Lower lobe of right lung (tissue), 2 donors: ENCODE data around the gene ATG5. TPM values are rescaled to one million over a fixed set of nuclear protein-coding genes. Genes with fewer than 3 reads are reported as not detected.

Source experiments
- ATAC-seq, 2 donors: fragments of 200-7000 bp; cut with Tn5 transposase; one replicate each; pipeline ENCODE4 v1.9.1; 2020 to 2022; ENCODE audit warnings: mild to moderate bottlenecking in 2 of 2, moderate library complexity in 2 of 2
- DNase-seq: peaks from one replicate; pipeline ENCODE4 v3.0.0-alpha.2; 2020
- H3K27ac ChIP-seq: fragments of 200-600 bp; one replicate; pipeline ENCODE4 v1.8.0; 2022
- H3K27me3 ChIP-seq: fragments of 200-600 bp; one replicate; pipeline ENCODE4 v1.8.0; 2022; ENCODE audit warnings: low read depth
- H3K36me3 ChIP-seq: fragments of 200-600 bp; one replicate; pipeline ENCODE4 v1.8.0; 2022; ENCODE audit warnings: mild to moderate bottlenecking
- H3K4me1 ChIP-seq: fragments of 200-600 bp; one replicate; pipeline ENCODE4 v1.8.0; 2022
- H3K4me3 ChIP-seq: fragments of 200-600 bp; one replicate; pipeline ENCODE4 v1.8.0; 2022; ENCODE audit warnings: mild to moderate bottlenecking
- H3K9me3 ChIP-seq: fragments of 200-600 bp; one replicate; pipeline ENCODE4 v1.8.0; 2022
- intact Hi-C: fragments of 100-400 bp; cut with DNase I; formaldehyde crosslinking; loops from one replicate; pipeline ENCODE4 v1.11.0; 2022
- total RNA-seq: library from RNA; stranded (reverse); fragmentation: NEBNext Ultra II Directional; extraction: Animal tissue kit (Norgen Biotek cat#: 25700); gene quantifications from one replicate; pipeline ENCODE4 v1.2.1, GENCODE V29; 2021
- TF ChIP-seq, protein P1 (sequence below): fragments of 200-600 bp; IDR thresholded peaks from one replicate; pipeline ENCODE4 v1.8.0; 2022; ENCODE audit warnings: antibody characterized with exemption, mild to moderate bottlenecking
- donor health status: DM: no; HTN: yes; CAD: no; lungs with severe emphysema.

The ATG5 gene
- total RNA-seq, 1 donor from 2014 or later: 33.6 TPM

DNA sequence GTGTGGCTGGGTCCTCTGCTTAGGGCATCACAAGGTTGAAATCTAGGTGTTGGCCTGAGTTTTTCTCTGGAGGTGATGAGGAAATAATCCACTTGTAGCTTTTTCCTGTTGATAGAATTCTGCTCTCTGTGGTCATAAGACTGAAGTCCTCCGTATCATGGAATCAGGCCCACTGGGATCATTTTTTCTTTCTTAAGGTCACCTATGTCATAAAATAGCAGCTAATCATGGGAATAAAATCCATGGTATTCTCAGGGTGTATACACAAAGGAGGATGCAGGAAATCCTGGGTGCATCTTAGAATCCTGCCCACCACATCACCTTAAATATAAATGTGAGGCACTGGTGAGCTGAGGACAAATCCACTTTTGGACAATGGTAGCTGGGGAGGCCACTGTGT lies 166.7 kb downstream of the ATG5 start:
- peaks cover 12% of the 10 kb centered on the region for H3K4me1 ChIP-seq
- no peak for ATAC-seq

DNA sequence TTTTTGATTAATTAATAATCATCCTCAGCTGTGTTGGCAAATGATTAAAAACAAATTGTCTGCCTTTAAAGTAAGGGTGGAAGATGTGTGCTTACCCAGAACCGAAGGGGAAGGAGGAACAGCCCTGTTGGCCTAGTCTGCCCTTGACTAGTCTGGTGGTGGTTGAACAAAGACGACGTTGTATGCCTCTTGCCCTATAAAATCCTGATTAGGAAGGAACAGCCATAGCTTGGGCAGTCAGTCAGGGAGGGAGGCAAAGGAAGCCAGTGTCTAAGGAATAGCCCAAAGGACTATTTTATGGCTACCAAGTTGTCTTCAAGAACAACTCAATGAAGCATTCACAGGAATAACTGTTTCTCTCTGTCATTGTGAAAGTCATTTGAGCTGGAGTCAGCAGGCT lies 168.7 kb downstream of the ATG5 start:
- intact Hi-C loops: no loop called here
- DNase-seq: no peak
- ATAC-seq: no peak
- H3K4me1 ChIP-seq: no peaks in the 10 kb centered on the region
- TF ChIP-seq, protein P1, sequence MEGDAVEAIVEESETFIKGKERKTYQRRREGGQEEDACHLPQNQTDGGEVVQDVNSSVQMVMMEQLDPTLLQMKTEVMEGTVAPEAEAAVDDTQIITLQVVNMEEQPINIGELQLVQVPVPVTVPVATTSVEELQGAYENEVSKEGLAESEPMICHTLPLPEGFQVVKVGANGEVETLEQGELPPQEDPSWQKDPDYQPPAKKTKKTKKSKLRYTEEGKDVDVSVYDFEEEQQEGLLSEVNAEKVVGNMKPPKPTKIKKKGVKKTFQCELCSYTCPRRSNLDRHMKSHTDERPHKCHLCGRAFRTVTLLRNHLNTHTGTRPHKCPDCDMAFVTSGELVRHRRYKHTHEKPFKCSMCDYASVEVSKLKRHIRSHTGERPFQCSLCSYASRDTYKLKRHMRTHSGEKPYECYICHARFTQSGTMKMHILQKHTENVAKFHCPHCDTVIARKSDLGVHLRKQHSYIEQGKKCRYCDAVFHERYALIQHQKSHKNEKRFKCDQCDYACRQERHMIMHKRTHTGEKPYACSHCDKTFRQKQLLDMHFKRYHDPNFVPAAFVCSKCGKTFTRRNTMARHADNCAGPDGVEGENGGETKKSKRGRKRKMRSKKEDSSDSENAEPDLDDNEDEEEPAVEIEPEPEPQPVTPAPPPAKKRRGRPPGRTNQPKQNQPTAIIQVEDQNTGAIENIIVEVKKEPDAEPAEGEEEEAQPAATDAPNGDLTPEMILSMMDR: no peak
- H3K27me3 ChIP-seq: no peaks in the 10 kb centered on the region
- H3K36me3 ChIP-seq: no peaks in the 10 kb centered on the region
- H3K9me3 ChIP-seq: no peaks in the 10 kb centered on the region
- no peak overlapping the region for H3K27ac ChIP-seq
- H3K4me3 ChIP-seq: no peak overlapping the region

More for the DNA sequence above, 166.7 kb downstream of the ATG5 start:
- no peak for DNase-seq
- H3K27ac ChIP-seq: no peak overlapping the region
- no peak overlapping the region for H3K4me3 ChIP-seq
- no peaks in the 10 kb centered on the region for H3K9me3 ChIP-seq
- TF ChIP-seq, protein P1: no peak
- no peaks in the 10 kb centered on the region for H3K27me3 ChIP-seq
- intact Hi-C loops: no loop called here
- no peaks in the 10 kb centered on the region for H3K36me3 ChIP-seq

DNA sequence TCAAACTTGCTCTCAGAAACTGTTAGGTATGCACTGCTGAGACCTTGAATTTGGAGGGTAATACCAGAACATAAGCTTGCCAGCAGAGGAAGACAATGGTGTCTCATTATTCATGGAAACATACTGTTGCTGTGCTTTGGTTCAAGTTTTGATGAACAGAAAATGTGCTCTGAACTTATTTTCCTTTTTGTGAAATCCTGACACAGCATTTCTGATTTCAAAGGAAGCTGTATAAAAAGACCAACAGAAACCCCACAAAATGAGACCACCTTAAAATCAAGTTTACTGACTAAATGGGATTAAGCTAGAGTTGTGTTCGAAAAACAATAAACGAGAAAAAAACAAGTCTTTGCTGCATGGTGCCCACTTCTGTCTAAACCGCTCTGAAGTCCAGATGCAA lies 169.1 kb downstream of the ATG5 start:
- Histone ChIP-seq H3K4me1 (no peaks in the 10 kb centered on the region), H3K27me3 (no peaks in the 10 kb centered on the region), H3K9me3 (no peaks in the 10 kb centered on the region), H3K4me3 (no peak overlapping the region), H3K27ac (no peak overlapping the region), H3K36me3 (no peaks in the 10 kb centered on the region)
- DNase-seq: no peak
- ATAC-seq: no peak
- TF ChIP-seq, protein P1: no peak
- intact Hi-C loops: no loop called here

DNA sequence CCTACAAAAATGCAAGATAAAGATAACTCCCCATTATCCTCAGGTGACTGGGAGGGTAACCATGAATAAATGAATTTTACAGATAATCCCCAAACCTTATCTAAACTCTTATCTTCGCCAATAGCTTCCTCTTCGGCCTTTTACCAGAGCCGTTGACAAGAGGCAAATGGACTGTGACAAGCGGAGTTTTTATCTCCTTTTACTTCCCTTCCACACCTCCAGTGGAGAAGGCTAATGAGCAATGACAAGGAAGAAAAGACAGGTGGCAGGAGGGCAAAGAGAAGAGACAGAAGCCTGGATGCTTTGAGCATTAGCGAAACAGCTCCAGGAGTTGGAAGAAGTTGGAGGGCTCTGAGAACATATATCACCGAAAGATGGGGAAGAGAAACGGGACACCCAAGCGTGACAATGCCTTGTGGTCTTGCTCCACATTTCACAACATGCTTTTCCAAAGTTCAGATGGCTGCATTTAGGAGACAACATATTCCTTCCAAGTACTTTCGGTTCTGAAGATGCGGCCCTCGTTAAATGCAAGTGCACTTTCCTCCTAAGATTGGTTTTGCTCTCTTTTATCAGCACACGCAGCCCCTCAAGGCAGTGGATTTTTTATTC lies 170.2 kb downstream of the ATG5 start:
- ATAC-seq: no peak
- H3K36me3 ChIP-seq: no peaks in the 10 kb centered on the region
- TF ChIP-seq, protein P1: no peak

DNA sequence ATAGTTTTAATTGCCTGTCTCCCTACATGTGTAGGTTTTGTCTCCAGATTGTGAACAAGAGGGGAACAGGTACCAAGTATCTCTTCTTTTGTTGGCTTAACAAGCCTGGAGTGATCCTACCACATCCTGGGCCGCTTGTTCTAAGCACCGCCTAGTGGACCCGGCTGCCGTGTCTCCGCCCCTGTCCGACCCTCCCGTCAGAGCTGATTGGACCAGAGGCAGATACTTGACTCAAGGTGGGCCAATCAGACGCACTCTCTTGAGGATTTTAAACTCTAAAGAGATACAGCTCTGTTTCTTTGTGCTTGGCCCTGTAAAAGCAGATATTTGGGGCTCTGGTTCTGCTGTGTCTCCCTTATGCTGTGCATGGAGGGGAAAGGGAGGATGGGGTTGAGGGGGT lies 171.2 kb downstream of the ATG5 start:
- Histone ChIP-seq H3K9me3 (no peaks in the 10 kb centered on the region), H3K36me3 (no peaks in the 10 kb centered on the region), H3K27me3 (no peaks in the 10 kb centered on the region), H3K4me1 (no peaks in the 10 kb centered on the region), H3K27ac (no peak overlapping the region), H3K4me3 (no peak overlapping the region)
- TF ChIP-seq, protein P1: no peak
- DNase-seq (no peak), ATAC-seq (no peak)
- intact Hi-C loops: no loop called here

More for the DNA sequence above, 170.2 kb downstream of the ATG5 start:
- no peak for DNase-seq
- no peaks in the 10 kb centered on the region for H3K9me3 ChIP-seq
- intact Hi-C loops: no loop called here
- no peak overlapping the region for H3K27ac ChIP-seq
- H3K4me3 ChIP-seq: no peak overlapping the region
- H3K4me1 ChIP-seq: no peaks in the 10 kb centered on the region
- no peaks in the 10 kb centered on the region for H3K27me3 ChIP-seq
